ENCODE measurements around the gene FNBP1.

FNBP1 gene

DNA sequence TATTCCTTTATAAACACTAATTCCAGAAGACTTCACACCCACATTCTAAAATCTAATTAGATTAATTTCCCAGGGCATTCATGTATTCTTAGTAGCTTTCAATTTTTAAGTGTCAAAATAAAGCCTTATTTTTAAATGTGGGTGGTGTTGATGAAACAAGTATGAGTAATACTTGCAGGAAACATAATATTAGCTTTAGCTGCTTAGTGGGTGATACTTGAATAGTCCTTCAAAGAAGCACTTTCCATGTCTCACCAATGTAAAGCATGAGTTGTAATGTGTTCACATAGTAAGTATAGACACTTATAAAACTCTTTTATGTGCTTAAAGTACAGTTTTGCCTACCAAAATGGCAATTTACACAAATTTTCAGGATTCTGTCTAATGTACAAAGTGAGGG, 6.9 kb downstream of the FNBP1 start:
- peak overlapping the region; percentile 12; the same call in 1 of the 2 replicates for H3K27ac ChIP-seq (ENCODE audit: low read depth, low read length)
- H3K79me2 ChIP-seq (ENCODE audit: control insufficient read depth, low read length): peaks cover 95% of the 10 kb centered on the region
- peak overlapping the region; percentile 55 for H3K4me2 ChIP-seq (ENCODE audit: low read length)
- peaks cover 21% of the 10 kb centered on the region for H3K36me3 ChIP-seq (ENCODE audit: control insufficient read depth, low read length)
- TF ChIP-seq EZH2phosphoT487 (IDR thresholded peaks at IDR 0.05; ENCODE audit: borderline replicate concordance, low read length): no peak
- TF ChIP-seq, protein P1, sequence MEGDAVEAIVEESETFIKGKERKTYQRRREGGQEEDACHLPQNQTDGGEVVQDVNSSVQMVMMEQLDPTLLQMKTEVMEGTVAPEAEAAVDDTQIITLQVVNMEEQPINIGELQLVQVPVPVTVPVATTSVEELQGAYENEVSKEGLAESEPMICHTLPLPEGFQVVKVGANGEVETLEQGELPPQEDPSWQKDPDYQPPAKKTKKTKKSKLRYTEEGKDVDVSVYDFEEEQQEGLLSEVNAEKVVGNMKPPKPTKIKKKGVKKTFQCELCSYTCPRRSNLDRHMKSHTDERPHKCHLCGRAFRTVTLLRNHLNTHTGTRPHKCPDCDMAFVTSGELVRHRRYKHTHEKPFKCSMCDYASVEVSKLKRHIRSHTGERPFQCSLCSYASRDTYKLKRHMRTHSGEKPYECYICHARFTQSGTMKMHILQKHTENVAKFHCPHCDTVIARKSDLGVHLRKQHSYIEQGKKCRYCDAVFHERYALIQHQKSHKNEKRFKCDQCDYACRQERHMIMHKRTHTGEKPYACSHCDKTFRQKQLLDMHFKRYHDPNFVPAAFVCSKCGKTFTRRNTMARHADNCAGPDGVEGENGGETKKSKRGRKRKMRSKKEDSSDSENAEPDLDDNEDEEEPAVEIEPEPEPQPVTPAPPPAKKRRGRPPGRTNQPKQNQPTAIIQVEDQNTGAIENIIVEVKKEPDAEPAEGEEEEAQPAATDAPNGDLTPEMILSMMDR (IDR thresholded peaks at IDR 0.05; ENCODE audit: low read depth, low read length, poor library complexity, severe bottlenecking): no peak
- H3K9me3 ChIP-seq (ENCODE audit: control insufficient read depth, insufficient read depth, low read length): no peaks in the 10 kb centered on the region
- peaks cover 31% of the 10 kb centered on the region for H3F3A ChIP-seq (ENCODE audit: control insufficient read depth, insufficient read depth)
- no peaks in the 10 kb centered on the region for H3K27me3 ChIP-seq (ENCODE audit: control insufficient read depth, low read length)
- H3K4me1 ChIP-seq (ENCODE audit: control insufficient read depth, low read length): peaks cover 87% of the 10 kb centered on the region
- peak overlapping the region; percentile 28 for H3K4me3 ChIP-seq (ENCODE audit: low read length)
- H3K9me2 ChIP-seq (replicated peaks; ENCODE audit: control insufficient read depth, low read length): no peaks in the 10 kb centered on the region
- peaks cover 27% of the 10 kb centered on the region for H4K20me1 ChIP-seq (ENCODE audit: control insufficient read depth, insufficient read depth, low read depth, low read length)

DNA sequence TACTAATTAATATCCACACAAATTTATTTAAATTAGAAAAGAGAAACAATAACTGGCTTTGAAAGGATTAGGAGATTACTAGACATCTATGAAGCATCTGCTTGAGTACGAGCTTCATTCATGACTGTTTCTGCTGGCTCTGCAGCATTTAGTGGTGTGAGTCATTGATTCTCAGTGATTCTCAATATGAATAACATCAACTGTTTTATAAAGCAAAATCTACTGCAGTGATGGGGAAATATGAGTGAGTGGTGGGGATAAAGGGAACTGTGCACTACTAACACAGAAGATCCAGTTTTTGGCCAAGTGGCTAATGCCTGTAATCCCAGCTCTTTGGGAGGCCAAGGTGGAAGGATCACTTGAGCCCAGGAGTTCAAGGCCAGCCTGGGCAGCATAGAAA, 8.4 kb downstream of the FNBP1 start:
- H3K9me3 ChIP-seq (ENCODE audit: control insufficient read depth, insufficient read depth, low read length): no peaks in the 10 kb centered on the region
- peak overlapping the region; percentile 23 for H3K4me2 ChIP-seq (ENCODE audit: low read length)
- H3F3A ChIP-seq (ENCODE audit: control insufficient read depth, insufficient read depth): peaks cover 19% of the 10 kb centered on the region
- no peaks in the 10 kb centered on the region for H3K9me2 ChIP-seq (replicated peaks; ENCODE audit: control insufficient read depth, low read length)
- no peaks in the 10 kb centered on the region for H3K27me3 ChIP-seq (ENCODE audit: control insufficient read depth, low read length)
- peak overlapping the region; percentile 20 for H3K27ac ChIP-seq (ENCODE audit: low read depth, low read length)
- H3K36me3 ChIP-seq (ENCODE audit: control insufficient read depth, low read length): peaks cover 20% of the 10 kb centered on the region
- TF ChIP-seq EZH2phosphoT487 (IDR thresholded peaks at IDR 0.05; ENCODE audit: borderline replicate concordance, low read length): no peak
- TF ChIP-seq, protein P1 (IDR thresholded peaks at IDR 0.05; ENCODE audit: low read depth, low read length, poor library complexity, severe bottlenecking): no peak
- peaks cover 93% of the 10 kb centered on the region for H3K4me1 ChIP-seq (ENCODE audit: control insufficient read depth, low read length)
- peak overlapping the region; percentile 15; the same call in 1 of the 2 replicates for H3K4me3 ChIP-seq (ENCODE audit: low read length)
- peaks cover 96% of the 10 kb centered on the region for H3K79me2 ChIP-seq (ENCODE audit: control insufficient read depth, low read length)
- H4K20me1 ChIP-seq (ENCODE audit: control insufficient read depth, insufficient read depth, low read depth, low read length): peaks cover 35% of the 10 kb centered on the region

DNA sequence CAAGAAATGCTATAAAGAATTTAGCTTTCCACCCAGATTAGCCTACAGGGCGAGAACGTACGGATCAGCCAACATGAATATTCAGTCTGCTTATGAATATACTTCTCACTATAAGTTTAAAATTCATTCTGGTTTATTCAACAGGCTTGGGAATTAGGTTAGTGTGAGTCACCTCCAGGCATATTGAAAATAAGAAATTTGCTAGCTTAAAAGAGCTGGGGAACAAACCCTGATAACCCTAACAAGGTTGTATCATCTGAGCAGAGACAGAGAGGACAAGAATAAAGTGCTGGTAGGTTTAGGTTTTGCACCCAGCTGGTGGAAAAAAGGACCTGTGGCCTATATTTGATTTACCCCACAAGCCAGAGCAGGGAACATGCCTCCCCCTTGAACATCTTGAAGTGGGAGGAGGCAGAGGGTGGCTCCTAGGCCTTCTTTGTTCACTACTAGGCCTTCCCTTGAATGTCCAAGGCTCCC, 12.3 kb downstream of the FNBP1 start:
- Histone ChIP-seq H3K27ac (ENCODE audit: low read depth, low read length) (no peak overlapping the region), H3K4me2 (ENCODE audit: low read length) (peak overlapping the region; percentile 41), H3K79me2 (ENCODE audit: control insufficient read depth, low read length) (peaks cover 100% of the 10 kb centered on the region), H3K4me3 (ENCODE audit: low read length) (no peak overlapping the region), H3K27me3 (ENCODE audit: control insufficient read depth, low read length) (no peaks in the 10 kb centered on the region), H3F3A (ENCODE audit: control insufficient read depth, insufficient read depth) (peaks cover 10% of the 10 kb centered on the region), H3K4me1 (ENCODE audit: control insufficient read depth, low read length) (peaks cover 99% of the 10 kb centered on the region), H4K20me1 (ENCODE audit: control insufficient read depth, insufficient read depth, low read depth, low read length) (peaks cover 64% of the 10 kb centered on the region), H3K9me2 (replicated peaks; ENCODE audit: control insufficient read depth, low read length) (no peaks in the 10 kb centered on the region), H3K36me3 (ENCODE audit: control insufficient read depth, low read length) (peaks cover 29% of the 10 kb centered on the region), H3K9me3 (ENCODE audit: control insufficient read depth, insufficient read depth, low read length) (no peaks in the 10 kb centered on the region)
- TF ChIP-seq EZH2phosphoT487 (IDR thresholded peaks at IDR 0.05; ENCODE audit: borderline replicate concordance, low read length): no peak
- TF ChIP-seq, protein P1 (IDR thresholded peaks at IDR 0.05; ENCODE audit: low read depth, low read length, poor library complexity, severe bottlenecking): no peak

Measured in DOHH2 (cell line).